Measurements from ENCODE around the gene CCKAR. TPM values are rescaled to one million over a fixed set of nuclear protein-coding genes. Genes with fewer than 3 reads are reported as not detected.

Gene CCKAR
- polyA plus RNA-seq, 3 donors = not detected

DNA sequence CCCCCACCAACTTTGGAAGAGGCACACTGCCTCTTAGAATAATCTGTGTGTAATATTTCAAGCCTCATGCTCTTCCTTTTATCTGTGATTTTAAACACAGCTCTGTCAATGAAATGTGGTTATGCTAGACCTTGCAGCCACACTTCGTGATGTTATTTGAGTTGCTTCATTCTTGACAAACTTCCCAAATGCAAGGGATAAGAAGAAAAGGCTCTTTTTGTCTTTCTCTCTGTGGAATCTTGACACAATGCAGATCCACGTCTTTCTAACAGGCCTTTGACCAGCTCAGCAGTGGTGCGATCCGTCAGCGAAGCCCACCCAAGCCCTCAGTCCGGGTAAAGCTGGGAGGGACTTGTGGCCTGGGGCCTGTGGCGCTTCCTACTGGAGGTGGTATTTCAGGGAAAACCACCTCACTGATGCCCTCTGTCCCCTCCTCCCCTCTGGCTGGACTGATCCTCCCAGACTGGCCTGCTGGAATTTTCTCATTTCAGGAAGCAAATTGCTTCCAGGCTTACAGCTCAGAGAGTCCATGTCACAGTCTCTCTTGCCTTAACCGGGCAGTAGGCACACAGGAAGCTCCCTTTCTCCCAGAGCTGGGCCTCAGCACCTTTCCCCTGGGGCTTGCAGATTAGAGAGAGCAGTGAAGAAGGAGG is 19.5 kb upstream of the CCKAR start:
- H2AFZ ChIP-seq (ENCODE audit: insufficient read depth, low read depth, low read length, poor library complexity, severe bottlenecking) = no peak overlapping the region
- TF ChIP-seq, protein P1, sequence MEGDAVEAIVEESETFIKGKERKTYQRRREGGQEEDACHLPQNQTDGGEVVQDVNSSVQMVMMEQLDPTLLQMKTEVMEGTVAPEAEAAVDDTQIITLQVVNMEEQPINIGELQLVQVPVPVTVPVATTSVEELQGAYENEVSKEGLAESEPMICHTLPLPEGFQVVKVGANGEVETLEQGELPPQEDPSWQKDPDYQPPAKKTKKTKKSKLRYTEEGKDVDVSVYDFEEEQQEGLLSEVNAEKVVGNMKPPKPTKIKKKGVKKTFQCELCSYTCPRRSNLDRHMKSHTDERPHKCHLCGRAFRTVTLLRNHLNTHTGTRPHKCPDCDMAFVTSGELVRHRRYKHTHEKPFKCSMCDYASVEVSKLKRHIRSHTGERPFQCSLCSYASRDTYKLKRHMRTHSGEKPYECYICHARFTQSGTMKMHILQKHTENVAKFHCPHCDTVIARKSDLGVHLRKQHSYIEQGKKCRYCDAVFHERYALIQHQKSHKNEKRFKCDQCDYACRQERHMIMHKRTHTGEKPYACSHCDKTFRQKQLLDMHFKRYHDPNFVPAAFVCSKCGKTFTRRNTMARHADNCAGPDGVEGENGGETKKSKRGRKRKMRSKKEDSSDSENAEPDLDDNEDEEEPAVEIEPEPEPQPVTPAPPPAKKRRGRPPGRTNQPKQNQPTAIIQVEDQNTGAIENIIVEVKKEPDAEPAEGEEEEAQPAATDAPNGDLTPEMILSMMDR (IDR thresholded peaks at IDR 0.05) = no peak
- H3K27me3 ChIP-seq (ENCODE audit: control insufficient read depth in 2 of 2, insufficient read depth in 2 of 2, low read length in 2 of 2) = peaks cover 0 to 2% of the 10 kb centered on the region in 2 donors
- H3K4me1 ChIP-seq (ENCODE audit: control insufficient read depth in 1 of 2, insufficient read depth in 2 of 2, low read length in 2 of 2) = no peaks in the 10 kb centered on the region
- Mint-ChIP-seq H3K27ac (no peak overlapping the region), H3K36me3 (no peaks in the 10 kb centered on the region), H3K4me1 (no peaks in the 10 kb centered on the region), H3K9me3 (peaks cover 0 to 3% (median 1%) of the 10 kb centered on the region in 7 donors), H3K27me3 (ENCODE audit: low read depth in 3 of 3) (peaks cover 0 to 3% (median 2%) of the 10 kb centered on the region in 3 donors), H3K4me3 (no peak overlapping the region)
- no peak overlapping the region for H3K27ac ChIP-seq (ENCODE audit: low read depth in 1 of 2, low read length in 2 of 2)
- no peaks in the 10 kb centered on the region for H3K36me3 ChIP-seq (replicated peaks in 1 of 2; ENCODE audit: control insufficient read depth in 1 of 2, insufficient read depth in 2 of 2, low read length in 2 of 2)
- H3K9me3 ChIP-seq (replicated peaks in 1 of 2; ENCODE audit: control insufficient read depth in 1 of 2, insufficient read depth in 1 of 2, low read length in 2 of 2) = no peaks in the 10 kb centered on the region
- intact Hi-C loops (cut with micrococcal nuclease) = no loop called here
- H3K4me3 ChIP-seq (replicated peaks in 1 of 3; ENCODE audit: low read depth in 2 of 3, low read length in 3 of 3) = no peak overlapping the region
- DNase-seq = no peak
- no peaks in the 10 kb centered on the region for H4K20me1 ChIP-seq (ENCODE audit: insufficient read depth, low read length)
- H3K79me2 ChIP-seq (ENCODE audit: insufficient read depth, low read length) = no peaks in the 10 kb centered on the region
- 100% methylated on average over 5 of the region's 8 CpGs for WGBS (ENCODE audit: insufficient coverage)
- no peak overlapping the region for H3K4me2 ChIP-seq (replicated peaks; ENCODE audit: extremely low read depth, low read length, poor library complexity, severe bottlenecking)
- H3K9ac ChIP-seq (ENCODE audit: insufficient read depth, low read length, poor library complexity, severe bottlenecking) = no peak overlapping the region

DNA sequence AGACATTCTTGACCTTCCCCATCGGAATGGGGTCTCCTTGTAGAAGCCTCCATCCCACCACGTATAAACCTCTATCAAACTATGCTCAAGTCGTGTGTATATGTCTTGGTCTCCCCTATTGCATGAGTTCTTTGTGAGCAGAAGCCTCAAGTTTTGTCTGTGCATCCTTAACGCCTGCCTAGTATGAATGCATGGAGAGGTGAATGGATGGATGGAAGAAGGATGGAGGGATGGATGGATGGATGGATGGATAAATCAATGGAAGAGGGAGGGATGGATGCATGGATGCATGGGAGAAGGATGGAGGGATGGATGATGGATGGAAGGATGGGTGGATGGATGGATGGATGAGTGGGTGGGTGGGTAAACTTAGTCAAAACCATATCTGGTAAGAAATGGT is 17.0 kb upstream of the CCKAR start:
- H3K36me3 Mint-ChIP-seq = no peaks in the 10 kb centered on the region
- H3K4me1 ChIP-seq (ENCODE audit: control insufficient read depth in 1 of 2, insufficient read depth in 2 of 2, low read length in 2 of 2) = no peaks in the 10 kb centered on the region
- 100% methylated on average over 2 of the region's 4 CpGs for WGBS (ENCODE audit: insufficient coverage)

More for the DNA sequence above, 17.0 kb upstream of the CCKAR start:
- Mint-ChIP-seq H3K9me3 (peaks cover 0 to 9% (median 2%) of the 10 kb centered on the region in 7 donors), H3K27ac (no peak overlapping the region), H3K4me1 (no peaks in the 10 kb centered on the region), H3K4me3 (no peak overlapping the region), H3K27me3 (ENCODE audit: low read depth in 3 of 3) (peaks cover 0 to 2% (median 1%) of the 10 kb centered on the region in 3 donors)
- Histone ChIP-seq H3K27ac (ENCODE audit: low read depth in 1 of 2, low read length in 2 of 2) (no peak overlapping the region), H3K36me3 (replicated peaks in 1 of 2; ENCODE audit: control insufficient read depth in 1 of 2, insufficient read depth in 2 of 2, low read length in 2 of 2) (no peaks in the 10 kb centered on the region), H3K9ac (ENCODE audit: insufficient read depth, low read length, poor library complexity, severe bottlenecking) (no peak overlapping the region), H3K4me2 (replicated peaks; ENCODE audit: extremely low read depth, low read length, poor library complexity, severe bottlenecking) (no peak overlapping the region), H3K27me3 (ENCODE audit: control insufficient read depth in 2 of 2, insufficient read depth in 2 of 2, low read length in 2 of 2) (no peaks in the 10 kb centered on the region), H3K4me3 (replicated peaks in 1 of 3; ENCODE audit: low read depth in 2 of 3, low read length in 3 of 3) (no peak overlapping the region), H4K20me1 (ENCODE audit: insufficient read depth, low read length) (no peaks in the 10 kb centered on the region), H2AFZ (ENCODE audit: insufficient read depth, low read depth, low read length, poor library complexity, severe bottlenecking) (no peak overlapping the region), H3K79me2 (ENCODE audit: insufficient read depth, low read length) (no peaks in the 10 kb centered on the region), H3K9me3 (replicated peaks in 1 of 2; ENCODE audit: control insufficient read depth in 1 of 2, insufficient read depth in 1 of 2, low read length in 2 of 2) (peaks cover 0 to 5% of the 10 kb centered on the region in 2 donors)
- intact Hi-C loops (cut with micrococcal nuclease) = no loop called here
- DNase-seq = no peak
- TF ChIP-seq, protein P1 (IDR thresholded peaks at IDR 0.05) = no peak

All from CD14-positive monocyte (primary cell).